Uterus (tissue), 2 donors: Measurements from ENCODE around the gene WNT9A.
"Not testable (repeated sequence)": the region's sequence is repeated elsewhere in the genome, so short reads cannot be mapped to it uniquely, and the experiment has no call there.

ENCODE experiments used
- CTCF ChIP-seq, 4 experiments: fragments of 200-600 bp in 2 of 4; fragments of 450-650 bp in 2 of 4; sonication (generic) in 2 of 4; IDR thresholded peaks; one replicate each; pipeline ENCODE4 v1.5.1; 2016 to 2019; ENCODE audit warnings: antibody characterized with exemption in 4 of 4, mild to moderate bottlenecking in 2 of 4, moderate library complexity in 1 of 4
- POLR2A ChIP-seq, 2 donors: fragments of 450-650 bp; IDR thresholded peaks; one replicate each; pipeline ENCODE4 v1.6.1; 2016; ENCODE audit warnings: antibody characterized with exemption in 2 of 2, mild to moderate bottlenecking in 1 of 2, moderate library complexity in 1 of 2

GRCh38 chr1:227877810-227878209 is 69.9 kb downstream of the WNT9A start:
- TF ChIP-seq CTCF, POLR2A (IDR thresholded peaks at IDR 0.05): not testable (repeated sequence)
